Neutrophil (primary cell): ENCODE data around the gene ABHD12.

ENCODE experiments used
- H3K27ac ChIP-seq: fragments of 200-600 bp; sonication (generic); 2 replicates; pipeline ENCODE4 v1.5.1; 2016; ENCODE audit warnings: mild to moderate bottlenecking, moderate library complexity
- H3K27me3 ChIP-seq: fragments of 200-600 bp; sonication (generic); 2 replicates; pipeline ENCODE4 v1.6.0; 2016; ENCODE audit warnings: mild to moderate bottlenecking
- H3K36me3 ChIP-seq: fragments of 200-600 bp; sonication (generic); 2 replicates; pipeline ENCODE4 v1.5.1; 2017
- H3K4me1 ChIP-seq, 2 experiments: fragments of 200-600 bp in 1 of 2; sonication (generic) in 1 of 2; 1 replicate in 1 of 2; 2 replicates in 1 of 2; pipeline versions ENCODE4 v1.5.1 to v1.6.1; 2013 to 2016; ENCODE audit warnings: low read depth in 1 of 2, low read length in 1 of 2, mild to moderate bottlenecking in 1 of 2, moderate library complexity in 1 of 2; ENCODE audit not compliant: control insufficient read depth in 1 of 2, insufficient read depth in 1 of 2
- H3K4me3 ChIP-seq, 2 experiments: fragments of 200-600 bp in 1 of 2; sonication (generic) in 1 of 2; 1 replicate in 1 of 2; 2 replicates in 1 of 2; pipeline ENCODE4 v1.5.1; 2013 to 2016; ENCODE audit warnings: low read depth in 1 of 2, low read length in 1 of 2, mild to moderate bottlenecking in 1 of 2, moderate library complexity in 1 of 2
- H3K9me3 ChIP-seq: fragments of 200-600 bp; sonication (generic); 2 replicates; pipeline ENCODE4 v1.5.1; 2016
- CTCF ChIP-seq: fragments of 200-600 bp; sonication (generic); IDR thresholded peaks from 2 replicates; pipeline ENCODE4 v1.5.1; 2016; ENCODE audit warnings: antibody characterized with exemption

Gene ABHD12

GRCh38 chr20:25258828-25259227 is 131.8 kb downstream of the ABHD12 start:
- Histone ChIP-seq H3K4me3 (no peak overlapping the region), H3K4me1 (no peaks in the 10 kb centered on the region), H3K9me3 (no peaks in the 10 kb centered on the region), H3K27me3 (no peaks in the 10 kb centered on the region), H3K27ac (no peak overlapping the region), H3K36me3 (peaks cover 19% of the 10 kb centered on the region)
- no peak for TF ChIP-seq CTCF

GRCh38 chr20:25258476-25258805 is 132.2 kb downstream of the ABHD12 start:
- no peaks in the 10 kb centered on the region for H3K27me3 ChIP-seq
- H3K27ac ChIP-seq: no peak overlapping the region
- H3K36me3 ChIP-seq: peaks cover 19% of the 10 kb centered on the region
- no peak for TF ChIP-seq CTCF
- no peaks in the 10 kb centered on the region for H3K9me3 ChIP-seq
- H3K4me1 ChIP-seq: no peaks in the 10 kb centered on the region
- no peak overlapping the region for H3K4me3 ChIP-seq

GRCh38 chr20:25257756-25258475 is 132.7 kb downstream of the ABHD12 start:
- Histone ChIP-seq H3K4me3 (no peak overlapping the region), H3K9me3 (no peaks in the 10 kb centered on the region), H3K4me1 (no peaks in the 10 kb centered on the region), H3K36me3 (peaks cover 19% of the 10 kb centered on the region), H3K27me3 (no peaks in the 10 kb centered on the region), H3K27ac (no peak overlapping the region)
- no peak for TF ChIP-seq CTCF

GRCh38 chr20:25257130-25257529 is 133.5 kb downstream of the ABHD12 start:
- Histone ChIP-seq H3K4me1 (no peaks in the 10 kb centered on the region), H3K9me3 (no peaks in the 10 kb centered on the region), H3K27ac (no peak overlapping the region), H3K36me3 (peaks cover 19% of the 10 kb centered on the region), H3K4me3 (no peak overlapping the region), H3K27me3 (no peaks in the 10 kb centered on the region)
- TF ChIP-seq CTCF: no peak

- Histone ChIP-seq H3K27me3 (no peaks in the 10 kb centered on the region), H3K27ac (no peak overlapping the region), H3K9me3 (no peaks in the 10 kb centered on the region), H3K4me3 (no peak overlapping the region), H3K36me3 (peaks cover 19% of the 10 kb centered on the region), H3K4me1 (no peaks in the 10 kb centered on the region)
- TF ChIP-seq CTCF: no peak
These were observed 134.3 kb downstream of the ABHD12 start for GRCh38 chr20:25256226-25256859.
